T-helper 2 cell (primary cell): ENCODE measurements around the gene ATG4B.

Experiments
- DNase-seq, 5 experiments: peaks; one replicate each; pipeline versions ENCODE4 v3.0.0 to v3.0.0-alpha.2; 2012 to 2022

Gene ATG4B

DNA sequence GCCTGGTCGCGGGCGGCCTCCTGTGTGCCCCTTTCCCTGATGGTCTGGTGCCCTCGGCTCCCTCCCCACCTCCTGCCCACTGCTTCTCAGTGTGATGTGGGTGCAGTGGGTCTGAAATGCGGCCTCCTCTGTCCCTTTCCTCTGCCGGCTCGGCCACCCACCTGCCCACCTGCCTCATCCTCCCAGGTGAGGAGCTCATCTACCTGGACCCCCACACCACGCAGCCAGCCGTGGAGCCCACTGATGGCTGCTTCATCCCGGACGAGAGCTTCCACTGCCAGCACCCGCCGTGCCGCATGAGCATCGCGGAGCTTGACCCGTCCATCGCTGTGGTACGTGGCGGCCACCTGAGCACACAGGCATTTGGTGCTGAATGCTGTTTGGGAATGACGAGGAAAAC is 30.9 kb downstream of the ATG4B start:
- DNase-seq: no peak

DNA sequence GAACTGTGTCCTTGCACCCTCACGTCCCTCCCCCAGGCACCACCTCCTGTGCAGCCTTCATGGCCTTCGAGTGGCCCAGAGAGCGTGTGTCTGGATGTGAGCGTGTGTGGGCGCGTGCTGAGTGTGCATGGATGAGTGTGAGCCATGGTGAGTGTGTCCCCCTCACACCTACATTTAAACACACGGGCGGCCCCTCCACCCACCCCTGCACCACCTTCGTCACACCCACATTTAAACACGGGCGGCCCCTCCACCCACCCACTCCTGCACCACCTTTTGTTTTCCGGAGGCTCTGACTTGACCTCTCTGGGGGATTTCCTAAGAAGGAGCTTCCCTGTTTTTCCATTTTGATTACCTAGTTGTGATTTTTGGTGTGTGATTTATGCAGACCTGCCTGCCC is 31.3 kb downstream of the ATG4B start:
- DNase-seq: no peak

DNA sequence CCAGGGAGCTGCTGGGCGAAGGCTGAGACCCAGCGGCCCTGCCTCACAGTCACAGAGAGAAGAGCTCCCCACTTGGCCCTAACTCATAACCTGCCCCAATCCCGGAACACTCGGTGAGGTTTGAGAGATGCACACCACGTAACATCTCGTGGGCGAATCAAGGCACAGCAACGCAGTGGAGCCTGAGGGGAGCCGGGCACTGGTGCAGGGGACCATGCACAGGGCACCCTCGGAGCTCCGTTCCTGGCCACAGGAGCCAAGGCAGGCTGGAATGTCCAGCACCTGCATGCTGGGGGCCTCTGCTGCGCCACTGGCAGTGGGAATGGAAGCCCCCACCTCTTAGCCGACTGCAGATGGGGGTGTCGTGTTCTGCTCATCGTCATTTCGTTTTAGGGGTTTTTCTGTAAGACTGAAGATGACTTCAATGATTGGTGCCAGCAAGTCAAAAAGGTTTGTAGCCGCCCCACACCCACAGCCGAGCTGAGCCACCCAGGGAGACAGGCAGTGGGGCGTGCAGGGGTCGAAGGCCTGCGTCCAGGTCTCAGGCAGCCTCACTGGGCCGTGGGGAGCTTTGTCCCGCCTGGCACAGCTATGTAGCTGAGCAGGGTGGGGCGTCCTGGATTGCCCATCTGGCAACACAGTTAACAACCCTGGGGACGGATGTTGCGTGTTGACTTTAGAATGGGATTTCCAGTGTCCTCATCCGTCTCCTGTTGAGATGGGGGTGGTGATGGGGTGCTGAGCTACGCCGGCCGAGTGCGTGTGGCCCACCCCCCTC is 33.0 kb downstream of the ATG4B start:
- no peak for DNase-seq

DNA sequence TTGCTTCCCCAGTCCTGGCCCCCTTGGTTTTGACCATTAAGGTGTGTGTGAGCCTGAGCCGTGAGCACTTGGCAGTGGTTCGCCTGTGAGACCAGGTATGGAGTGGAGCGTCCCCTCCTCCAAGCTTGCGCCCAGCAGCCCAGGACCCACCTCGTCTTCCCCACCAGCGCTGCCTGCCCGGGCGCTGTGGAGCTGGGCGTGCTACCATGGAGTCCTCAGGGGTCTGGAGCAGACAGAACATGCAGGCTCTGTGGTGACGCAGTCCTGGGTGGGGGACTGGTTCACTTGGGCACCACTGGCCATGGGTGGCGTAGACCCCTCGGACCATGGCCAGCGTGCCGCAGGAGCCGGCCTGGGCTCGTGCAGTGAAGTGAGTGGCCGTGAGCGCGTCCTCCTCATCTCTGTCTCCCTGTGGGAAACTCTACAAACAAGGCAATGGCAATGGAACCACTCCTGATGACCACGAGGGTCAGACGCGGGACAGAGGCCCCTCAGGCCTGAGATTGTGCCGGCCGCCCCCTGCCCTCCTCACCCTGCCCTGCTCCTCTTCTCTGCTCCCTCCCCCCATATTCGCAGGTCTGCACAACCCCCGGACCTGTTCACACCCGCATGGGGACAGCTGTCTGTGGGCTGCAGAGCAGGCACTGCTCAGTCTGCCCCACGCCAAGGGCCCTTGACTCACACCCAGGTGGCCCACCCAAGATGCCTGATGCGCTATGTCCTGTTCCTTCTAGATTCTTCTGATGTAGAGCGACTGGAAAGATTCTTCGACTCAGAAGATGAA is 34.2 kb downstream of the ATG4B start:
- no peak for DNase-seq

DNA sequence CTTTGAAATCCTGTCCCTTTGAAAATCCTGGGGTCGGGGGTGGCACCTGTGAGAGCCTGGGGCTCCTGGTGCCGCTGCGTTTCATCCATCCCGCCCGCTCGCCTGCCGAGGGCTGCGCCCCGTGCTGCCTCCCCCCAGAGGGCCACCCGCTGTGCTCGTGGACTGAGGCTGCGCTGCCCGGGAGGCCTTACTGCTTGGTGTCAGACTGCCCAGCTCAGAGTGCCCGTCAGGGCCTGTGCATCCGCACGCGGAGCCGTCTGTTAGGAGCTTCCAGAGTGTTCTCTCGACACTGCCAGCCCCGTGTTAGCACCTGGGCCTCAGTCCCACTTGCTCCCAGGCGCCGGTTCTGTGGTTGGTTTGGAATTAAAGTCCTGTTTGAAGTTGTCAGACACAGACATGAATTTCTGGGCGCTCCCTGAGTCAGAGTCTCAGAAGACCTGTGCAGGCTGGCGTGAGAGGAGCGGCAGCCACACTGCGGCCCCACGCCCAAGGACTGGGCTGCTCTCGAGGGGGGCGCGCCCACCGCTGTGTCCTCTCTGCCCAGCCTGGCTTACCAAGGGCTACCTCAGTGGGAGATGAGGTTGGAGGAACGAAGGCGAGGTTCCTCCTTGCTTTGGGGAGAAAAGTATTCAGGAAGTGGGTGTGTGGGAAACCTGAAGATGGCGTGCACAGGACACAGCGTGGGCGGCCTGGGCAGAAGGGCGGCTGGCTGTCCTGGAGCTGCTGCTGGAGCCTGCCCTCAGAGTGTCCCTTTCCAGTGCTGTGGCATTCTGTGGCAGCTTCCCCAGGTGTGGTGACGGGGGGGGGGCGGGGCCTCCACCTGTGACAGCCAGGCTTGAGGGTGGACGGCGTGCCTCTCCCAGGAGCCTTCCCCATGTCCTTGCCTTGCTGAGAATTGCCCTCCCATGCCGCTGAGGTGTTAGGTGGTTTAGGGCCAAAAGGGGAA is 35.0 kb downstream of the ATG4B start:
- DNase-seq: no peak

DNA sequence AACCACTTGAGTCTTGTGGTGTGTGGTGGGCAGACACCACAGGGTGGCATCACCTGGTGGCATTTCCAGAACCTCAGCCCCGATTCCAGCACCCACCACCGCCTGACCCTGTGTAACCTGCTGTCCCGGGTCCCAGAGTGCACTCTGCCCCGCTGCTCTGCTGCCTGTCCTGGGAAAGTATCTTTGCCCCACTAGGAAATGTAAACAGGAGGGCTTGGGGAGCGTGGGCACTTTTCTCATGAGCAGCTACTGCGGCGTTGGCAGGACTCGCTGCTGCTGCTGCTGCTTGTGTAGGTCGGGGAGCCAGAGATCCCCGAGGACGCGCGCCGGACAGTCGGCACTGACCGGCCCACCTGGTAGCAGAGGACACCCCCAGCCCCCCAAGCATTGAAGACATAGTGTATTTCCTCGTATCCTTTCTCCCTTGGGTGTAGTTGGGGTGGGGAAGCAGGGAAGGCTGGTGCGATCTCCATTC is 35.7 kb downstream of the ATG4B start:
- peak in 1 of 5 experiments; percentile 13 for DNase-seq

DNA sequence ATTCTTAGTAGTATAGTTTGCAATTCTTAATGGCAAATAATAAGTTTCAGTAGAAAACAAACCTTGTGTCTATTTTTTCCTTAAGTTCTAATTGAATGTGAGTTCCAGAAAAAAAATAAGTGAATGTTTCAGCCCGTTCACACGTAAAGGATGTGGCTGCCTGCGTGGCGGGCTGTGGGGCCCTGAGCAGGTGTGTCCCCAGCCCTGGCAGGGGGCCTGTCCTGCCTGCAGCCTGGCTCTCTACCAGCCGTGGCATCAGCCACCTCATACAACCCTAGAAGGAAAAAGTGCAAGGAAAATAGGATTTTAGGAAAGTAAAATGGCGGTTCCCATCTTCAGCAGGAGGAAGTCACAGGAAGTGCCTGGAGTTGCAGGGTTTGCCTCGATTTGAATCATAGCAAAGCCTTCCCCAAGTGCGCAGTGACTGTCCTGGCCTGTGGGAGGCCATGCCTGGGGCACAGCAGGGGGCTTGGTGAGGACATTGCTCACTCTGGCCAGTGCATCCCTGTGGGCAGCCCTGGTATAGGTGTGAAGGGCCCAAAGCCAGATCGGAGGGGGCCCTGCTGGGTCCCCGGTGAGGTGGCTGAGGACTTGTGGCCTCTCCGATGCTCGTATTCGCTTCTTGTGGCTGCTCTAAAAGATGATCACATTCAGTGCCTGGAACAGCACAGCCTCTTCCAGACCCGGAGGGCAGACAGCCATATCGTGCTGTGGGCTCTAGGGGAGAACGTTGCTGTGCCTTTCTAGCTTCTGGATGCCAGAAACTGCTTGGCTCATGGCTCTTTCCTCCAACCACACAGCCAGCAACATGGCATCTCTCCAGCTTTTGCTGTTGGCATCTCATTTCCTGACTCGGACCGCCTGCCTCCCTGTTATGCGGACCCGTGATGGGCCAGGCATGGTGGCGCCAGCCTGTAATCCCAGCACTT is 36.6 kb downstream of the ATG4B start:
- no peak for DNase-seq

DNA sequence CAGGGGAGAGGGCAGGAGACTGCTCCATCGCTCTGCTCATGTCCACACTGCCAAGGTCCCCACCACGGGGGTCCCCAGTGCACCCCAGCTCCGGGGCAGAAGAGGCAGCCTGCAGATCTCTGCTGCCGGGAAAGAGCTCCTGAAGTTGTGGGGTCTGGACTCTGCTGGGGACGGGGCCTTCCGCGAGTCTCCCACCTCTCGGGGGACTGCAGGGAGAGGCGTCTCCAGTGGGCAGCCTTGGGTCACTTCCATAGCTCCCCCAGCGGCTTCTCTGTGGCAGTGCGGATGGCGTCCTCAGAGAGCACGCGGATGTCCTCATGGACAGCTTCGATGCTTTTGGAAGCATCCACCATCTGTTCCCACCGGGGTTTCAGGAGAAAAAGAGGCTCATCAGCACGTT is 38.4 kb downstream of the ATG4B start:
- DNase-seq: no peak

DNA sequence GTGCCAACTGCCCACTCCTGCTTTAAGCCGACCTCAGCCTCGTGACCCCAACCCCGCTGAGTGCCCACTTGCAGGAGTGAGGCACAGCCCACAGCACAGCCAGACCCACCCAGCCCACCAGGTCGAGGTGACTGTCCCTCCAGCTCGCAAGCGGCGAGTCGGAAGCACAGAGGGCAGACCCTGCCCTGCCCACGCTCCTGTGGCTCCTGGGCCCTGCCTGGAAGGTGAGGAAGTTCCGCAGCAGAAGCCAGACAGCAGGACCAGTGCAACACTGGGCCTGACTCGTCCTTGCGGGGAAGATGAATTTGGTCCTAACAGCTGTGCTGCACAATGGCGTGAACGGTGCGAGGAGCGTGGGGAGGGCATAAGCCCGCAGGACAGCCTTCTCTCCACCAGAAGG is 39.2 kb downstream of the ATG4B start:
- DNase-seq: no peak

DNA sequence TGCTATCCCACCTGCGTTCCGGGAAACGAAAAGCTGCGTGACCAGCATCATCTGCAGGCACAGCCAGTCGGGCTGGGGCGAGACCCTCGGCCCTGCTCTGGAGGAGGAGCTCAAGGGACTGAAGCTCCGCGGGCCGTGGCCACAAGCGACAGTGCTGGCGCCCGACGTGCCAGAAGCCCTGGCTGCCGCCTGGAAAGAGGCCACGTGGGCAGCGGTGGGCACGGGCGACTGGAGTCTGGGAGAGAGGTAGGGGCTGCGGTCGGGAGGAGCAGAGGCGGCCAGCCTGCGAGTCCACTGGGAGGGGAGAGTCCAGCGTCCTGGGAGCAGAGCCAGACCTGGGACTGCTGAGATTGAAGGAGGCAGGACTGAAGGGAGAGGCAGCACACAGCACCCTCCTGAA is 39.9 kb downstream of the ATG4B start:
- DNase-seq: no peak

DNA sequence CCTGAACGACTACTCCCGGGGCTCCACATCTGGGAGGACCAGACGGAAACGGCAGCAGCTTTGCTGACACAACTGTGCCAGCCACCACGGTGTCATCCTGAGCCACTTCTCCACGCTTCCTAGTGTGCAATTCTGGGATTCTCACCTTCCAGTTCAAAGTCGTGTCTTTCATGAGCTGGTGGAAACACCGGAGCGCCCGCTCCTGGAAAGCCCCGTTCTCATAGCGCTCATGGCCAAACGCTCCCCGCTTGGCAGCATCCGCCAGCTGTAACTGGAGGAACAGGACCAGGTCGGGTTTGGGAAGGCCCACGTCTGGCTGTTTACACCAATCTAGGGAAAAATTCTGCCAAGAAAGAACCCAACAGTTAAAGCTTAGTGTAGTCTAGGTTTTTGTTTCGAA is 40.8 kb downstream of the ATG4B start:
- no peak for DNase-seq

DNA sequence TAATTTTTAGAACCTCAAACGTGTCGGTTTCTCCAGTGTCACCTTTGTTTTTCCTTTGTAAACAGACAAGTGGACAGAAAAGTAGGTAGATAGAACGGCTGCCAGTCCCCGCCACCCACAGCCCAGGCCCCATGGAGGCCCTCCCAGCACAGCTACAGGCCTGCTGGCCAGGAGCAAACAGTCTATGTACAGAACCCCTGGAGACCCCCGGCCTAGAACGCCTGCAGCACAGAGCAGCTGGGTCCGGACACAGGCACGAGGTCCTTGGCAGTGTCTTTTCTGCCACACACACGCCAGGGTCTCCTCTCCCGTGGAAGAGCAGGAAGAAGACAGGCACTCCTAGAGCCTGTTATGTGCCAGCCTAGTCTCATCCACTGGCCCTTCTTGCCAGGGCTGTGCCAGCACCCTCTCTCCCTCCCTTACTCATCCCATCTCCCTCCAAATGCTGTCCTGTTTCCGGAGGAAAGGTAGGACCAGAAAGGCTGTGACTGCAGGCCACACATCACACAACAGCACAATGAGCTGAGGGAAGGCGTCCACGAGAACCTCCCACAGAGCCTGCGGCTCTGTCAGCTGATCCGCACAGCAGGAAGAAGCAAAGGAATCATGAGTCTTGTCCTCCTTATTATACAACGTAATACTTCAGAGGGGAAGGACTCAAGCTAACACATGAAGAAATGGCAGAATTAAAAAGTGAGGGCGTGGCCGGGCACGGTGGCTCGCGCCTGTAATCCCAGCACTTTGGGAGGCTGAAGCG is 41.5 kb downstream of the ATG4B start:
- DNase-seq: no peak

DNA sequence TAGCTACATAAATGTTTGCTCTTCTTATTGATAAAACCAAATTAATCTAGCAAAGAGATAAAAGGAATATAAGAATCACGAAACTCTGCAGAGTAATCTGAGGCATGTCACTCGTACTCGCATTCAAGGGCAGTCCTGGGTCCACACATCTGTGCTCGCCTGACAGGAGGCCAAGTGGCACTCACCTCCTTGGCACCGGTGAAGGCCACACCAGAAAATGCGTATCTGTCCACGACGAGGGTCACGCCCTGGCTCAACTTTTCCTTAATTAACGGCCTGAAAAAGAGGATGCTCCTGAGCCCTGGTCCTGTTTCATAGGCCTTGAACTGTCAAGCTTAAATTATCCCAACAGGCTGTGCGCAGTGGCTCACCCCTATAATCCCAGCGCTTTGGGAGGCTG is 42.6 kb downstream of the ATG4B start:
- DNase-seq: no peak

DNA sequence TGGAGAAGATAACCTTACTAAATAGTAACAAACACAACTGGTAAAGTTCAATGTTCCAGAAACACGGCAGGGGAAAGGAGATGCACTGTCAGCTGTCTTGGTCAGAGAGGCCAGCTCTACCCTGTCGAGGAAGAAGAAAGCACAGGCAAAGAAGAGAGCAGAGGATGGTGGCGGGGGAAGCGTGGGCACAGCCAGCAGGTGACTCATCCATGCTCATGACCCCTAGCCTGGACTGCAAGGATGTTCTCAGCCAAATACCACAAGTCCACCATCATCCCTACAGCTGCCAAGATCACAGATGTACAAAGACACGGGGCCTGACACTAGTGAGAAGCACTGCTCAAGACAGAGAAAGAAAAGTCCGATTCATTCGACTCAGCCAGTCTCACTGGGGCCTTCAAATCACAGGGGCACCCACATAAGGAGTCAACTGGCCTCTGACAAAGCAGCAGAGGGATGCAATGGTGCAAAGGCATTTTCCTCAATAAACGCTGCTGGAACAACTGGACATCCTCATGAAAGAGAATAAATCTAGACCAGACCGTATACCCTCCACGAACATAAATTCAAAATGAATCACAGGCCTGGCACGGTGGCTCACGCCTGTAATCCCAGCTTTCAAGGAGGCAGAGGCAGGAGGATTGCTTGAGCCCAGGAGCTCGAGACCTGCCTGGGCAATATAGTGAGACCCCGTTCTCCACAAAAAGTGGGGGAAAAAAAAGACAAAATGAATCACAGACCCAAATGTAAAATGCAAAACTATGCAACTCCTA is 43.5 kb downstream of the ATG4B start:
- no peak for DNase-seq

DNA sequence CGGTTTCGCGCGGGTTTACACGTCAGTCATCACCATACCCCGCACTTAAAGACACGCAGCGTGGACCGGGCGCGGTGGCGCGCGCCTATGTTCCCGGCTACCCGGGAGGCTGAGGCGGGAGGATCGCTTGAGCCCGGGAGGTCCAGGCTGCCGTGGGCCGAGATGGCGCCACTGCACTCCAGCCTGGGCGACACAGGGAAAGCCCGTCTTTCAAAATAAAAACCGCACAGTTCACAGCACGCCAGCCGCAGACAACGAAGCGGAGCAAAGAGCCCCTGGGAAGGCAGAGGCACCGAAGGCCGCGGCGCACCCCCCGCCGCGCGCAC is 48.8 kb downstream of the ATG4B start:
- DNase-seq: no peak

DNA sequence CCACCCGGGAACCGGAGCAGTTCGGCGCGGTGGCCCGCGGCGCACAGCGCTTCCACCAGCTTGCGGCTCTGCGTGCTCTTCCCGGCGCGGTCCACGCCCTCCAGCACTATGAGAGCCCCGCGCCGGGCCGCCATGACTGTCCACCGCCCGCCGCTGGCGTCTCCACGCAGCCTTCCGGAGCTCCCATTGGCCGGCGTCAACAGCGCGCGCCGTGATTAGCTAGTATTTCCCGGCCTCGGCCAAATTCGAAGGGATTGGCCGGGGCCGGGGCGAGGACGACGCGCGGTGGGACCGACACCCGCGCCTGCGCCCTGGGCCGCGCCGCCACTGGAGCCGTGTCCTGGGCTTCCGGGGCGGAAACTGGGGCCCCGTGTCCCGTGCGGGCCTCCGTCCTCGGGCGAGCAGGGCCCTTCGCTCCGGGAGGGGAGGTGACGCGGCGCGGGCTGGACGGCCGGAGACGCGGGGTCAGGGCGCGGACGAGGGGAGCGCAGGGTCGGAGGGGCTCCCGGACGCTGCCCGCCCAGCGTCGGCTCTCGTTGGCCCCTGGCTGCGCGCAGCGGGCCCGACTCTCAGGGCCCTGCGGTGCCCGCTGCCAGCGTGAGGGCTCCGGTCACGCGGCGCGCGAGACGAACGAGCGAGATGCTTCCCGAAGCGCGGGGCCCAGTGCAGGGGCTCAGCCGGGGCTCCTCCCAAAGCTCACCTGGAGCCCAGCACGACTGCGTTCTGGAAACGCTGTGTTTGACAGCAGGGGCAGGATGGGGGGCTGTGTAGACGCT is 49.3 kb downstream of the ATG4B start, which contains the start of gene DTYMK:
TSS of gene DTYMK (minus strand) at position 166 of the 776 bp plus-strand sequence. CDS start at position 134, 32 bp downstream.
- DNase-seq: peak; percentile 92 to 98 (median 93)

DNA sequence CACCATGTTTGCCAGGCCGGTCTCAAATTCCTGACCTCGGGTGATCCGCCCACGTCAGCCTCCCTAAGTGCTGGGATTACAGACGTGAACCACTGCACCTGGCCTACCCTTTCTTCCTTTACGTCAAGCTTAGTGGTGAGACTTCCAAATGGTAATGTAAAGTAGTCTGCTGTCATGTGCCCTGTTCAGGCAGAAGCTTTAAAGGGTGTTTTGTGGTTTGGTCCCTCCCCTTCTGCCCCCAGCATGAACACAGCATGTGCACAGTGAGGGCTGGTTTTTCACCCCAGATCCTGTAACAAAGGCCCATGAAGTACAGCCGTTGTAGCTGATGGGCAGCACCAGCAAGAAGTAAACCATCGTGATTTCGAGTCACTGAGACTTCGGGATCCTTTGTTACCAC is 51.8 kb downstream of the ATG4B start:
- peak in 1 of 5 experiments; percentile 57 for DNase-seq

DNA sequence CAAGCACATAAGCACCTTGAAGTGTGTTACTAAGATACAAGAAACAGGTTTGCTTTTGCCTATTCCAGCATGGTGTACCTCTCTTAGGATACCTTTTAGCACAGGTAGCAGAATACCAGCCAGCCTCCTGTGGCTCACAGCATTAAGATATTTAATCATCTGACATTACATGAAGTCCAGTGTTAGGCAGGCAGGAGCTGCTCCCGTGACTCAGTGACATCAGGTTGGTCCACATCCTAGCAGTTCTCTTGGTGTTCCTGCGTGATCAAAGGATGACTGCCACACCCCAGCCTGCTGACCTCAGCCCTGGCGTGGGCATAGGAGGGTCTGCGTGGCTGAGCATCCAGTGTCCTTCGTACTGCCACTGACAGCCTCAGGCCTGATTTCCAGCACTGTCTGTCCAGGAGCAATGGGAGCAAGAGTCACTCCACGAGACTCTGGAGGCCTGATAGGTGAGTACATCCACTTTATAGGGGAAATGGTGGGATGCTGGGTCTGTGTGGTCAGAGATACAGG is 52.8 kb downstream of the ATG4B start:
- no peak for DNase-seq

DNA sequence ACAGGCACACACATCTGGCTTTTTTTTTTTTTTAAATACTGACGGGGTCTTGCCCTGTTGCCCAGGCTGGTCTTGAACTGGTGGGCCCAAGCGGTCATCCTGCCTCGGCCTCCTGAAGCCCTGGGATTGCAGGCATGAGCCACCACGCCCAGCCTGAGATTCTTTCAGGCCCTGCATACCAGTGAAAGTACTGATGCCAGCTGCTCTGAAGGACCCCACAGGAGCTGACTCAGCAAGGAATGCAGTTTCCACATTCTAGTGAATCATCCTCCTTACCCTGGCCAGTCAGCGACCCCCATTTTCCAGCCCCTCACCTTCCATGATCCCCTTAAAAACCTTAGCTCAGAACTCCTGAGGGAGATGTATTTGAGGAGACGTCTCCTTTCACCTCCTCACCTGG is 55.0 kb downstream of the ATG4B start:
- DNase-seq: no peak
